Measurements from ENCODE around the gene PTPRZ1. TPM values are rescaled to one million over a fixed set of nuclear protein-coding genes. Genes with fewer than 3 reads are reported as not detected.

Gene PTPRZ1
- total and polyA plus RNA-seq, 2 of the 4 experiments (the other 2 are of a cell fraction) = not detected

- no peak overlapping the region for H3K27ac ChIP-seq (ENCODE audit: insufficient read depth, low read length)
- H4K5ac ChIP-seq (ENCODE audit: low read depth, low read length) = no peak overlapping the region
- H3K9me1 ChIP-seq (ENCODE audit: insufficient read depth, low read length) = no peaks in the 10 kb centered on the region
- WGBS, 2 experiments (ENCODE audit: extremely low coverage in 2 of 2, insufficient read length in 1 of 2) = no CpG with 5 or more reads among the region's 6 CpGs
- ChIA-PET POLR2A (ENCODE audit: unreplicated experiment) (no interaction called here), CTCF (no interaction called here)
- no TSS peak for BruUV-seq (replicated peaks)
- H4K91ac ChIP-seq (ENCODE audit: insufficient read depth, low read depth, low read length) = no peak overlapping the region
- no peak overlapping the region for H3K23ac ChIP-seq (ENCODE audit: low read depth, low read length)
- H2AK5ac ChIP-seq (ENCODE audit: low read depth, low read length) = no peak overlapping the region
- no peak overlapping the region for H2AFZ ChIP-seq (replicated peaks; ENCODE audit: low read length, poor library complexity)
- in situ Hi-C loops (cut with MboI; ENCODE audit: low sequenced_read_pairs) (no loop called here), dilution Hi-C loops (cut with HindIII; ENCODE audit: low sequenced_read_pairs, unreplicated experiment) (no loop called here), intact Hi-C loops (cut with micrococcal nuclease) (no loop called here)
- H3K9me3 ChIP-seq (ENCODE audit: control insufficient read depth, insufficient read depth, low read length) = no peaks in the 10 kb centered on the region
- TF ChIP-seq MAFK (IDR thresholded peaks at IDR 0.05; ENCODE audit: low read depth, low read length) (no peak), CHD1 (IDR thresholded peaks at IDR 0.05; ENCODE audit: low read depth, low read length) (no peak), POLR2A (IDR thresholded peaks at IDR 0.05; ENCODE audit: low read depth, low read length) (no peak), RCOR1 (IDR thresholded peaks at IDR 0.05; ENCODE audit: insufficient replicate concordance, low read length) (no peak)
- TF ChIP-seq, protein P1, sequence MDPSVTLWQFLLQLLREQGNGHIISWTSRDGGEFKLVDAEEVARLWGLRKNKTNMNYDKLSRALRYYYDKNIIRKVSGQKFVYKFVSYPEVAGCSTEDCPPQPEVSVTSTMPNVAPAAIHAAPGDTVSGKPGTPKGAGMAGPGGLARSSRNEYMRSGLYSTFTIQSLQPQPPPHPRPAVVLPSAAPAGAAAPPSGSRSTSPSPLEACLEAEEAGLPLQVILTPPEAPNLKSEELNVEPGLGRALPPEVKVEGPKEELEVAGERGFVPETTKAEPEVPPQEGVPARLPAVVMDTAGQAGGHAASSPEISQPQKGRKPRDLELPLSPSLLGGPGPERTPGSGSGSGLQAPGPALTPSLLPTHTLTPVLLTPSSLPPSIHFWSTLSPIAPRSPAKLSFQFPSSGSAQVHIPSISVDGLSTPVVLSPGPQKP (IDR thresholded peaks at IDR 0.05; ENCODE audit: borderline replicate concordance, low read depth, low read length) = no peak
- H3K4me1 ChIP-seq (ENCODE audit: control insufficient read depth, insufficient read depth, low read length) = no peaks in the 10 kb centered on the region
- no peak overlapping the region for H3K4me2 ChIP-seq (ENCODE audit: low read depth, low read length)
- H4K20me1 ChIP-seq (ENCODE audit: insufficient read depth, low read length) = no peaks in the 10 kb centered on the region
- peaks cover 2% of the 10 kb centered on the region; the same call in 1 of the 2 replicates for H3K27me3 ChIP-seq (ENCODE audit: control insufficient read depth, insufficient read depth, low read length)
- no peak overlapping the region for H4K8ac ChIP-seq (ENCODE audit: low read depth in 2 of 2, low read length in 2 of 2)
- H3K14ac ChIP-seq (replicated peaks; ENCODE audit: low read depth, low read length) = no peak overlapping the region
- no peak overlapping the region for H3K9ac ChIP-seq (ENCODE audit: low read depth, low read length)
- no peaks in the 10 kb centered on the region for H3K79me1 ChIP-seq (ENCODE audit: low read depth in 1 of 2, low read length in 2 of 2)
- H3K18ac ChIP-seq (ENCODE audit: low read depth, low read length) = no peak overlapping the region
- H2BK20ac ChIP-seq (ENCODE audit: low read depth, low read length) = no peak overlapping the region
- no peak overlapping the region for H3K4me3 ChIP-seq (ENCODE audit: insufficient read depth, low read depth, low read length)
- H2BK120ac ChIP-seq (ENCODE audit: low read depth, low read length) = no peak overlapping the region
- H3K36me3 ChIP-seq (ENCODE audit: control insufficient read depth, insufficient read depth, low read length) = no peaks in the 10 kb centered on the region
- H2BK15ac ChIP-seq (ENCODE audit: low read depth, low read length) = no peak overlapping the region
- H3K56ac ChIP-seq (ENCODE audit: extremely low read depth, insufficient read depth, low read length) = no peak overlapping the region
- ATAC-seq (ENCODE audit: low read depth) = no peak
- H2BK5ac ChIP-seq (ENCODE audit: low read depth, low read length, poor library complexity, severe bottlenecking) = no peak overlapping the region
- no peak for DNase-seq
- no peak overlapping the region for H2AK9ac ChIP-seq (replicated peaks; ENCODE audit: low read depth, low read length, poor library complexity)
- no peak overlapping the region for H3K4ac ChIP-seq (ENCODE audit: low read depth, low read length)
These were observed 64.1 kb downstream of the PTPRZ1 start for GRCh38 chr7:121936951-121937623.
